Stimulated activated naive CD4-positive, alpha-beta T cell (primary cell): ENCODE results near the gene TMC4.
"Not testable (repeated sequence)": the region's sequence is repeated elsewhere in the genome, so short reads cannot be mapped to it uniquely, and the experiment has no call there.

Experiments used
- DNase-seq, 6 experiments: peaks; one replicate each; lab custom pipeline; 2025; lab: John Stamatoyannopoulos, UW

Gene TMC4

GRCh38 chr19:54203151-54203611 lies 30.2 kb upstream of the TMC4 start:
- no peak for DNase-seq

- DNase-seq: no peak
Observed at GRCh38 chr19:54201980-54202379, 29.0 kb upstream of the TMC4 start.

DNA sequence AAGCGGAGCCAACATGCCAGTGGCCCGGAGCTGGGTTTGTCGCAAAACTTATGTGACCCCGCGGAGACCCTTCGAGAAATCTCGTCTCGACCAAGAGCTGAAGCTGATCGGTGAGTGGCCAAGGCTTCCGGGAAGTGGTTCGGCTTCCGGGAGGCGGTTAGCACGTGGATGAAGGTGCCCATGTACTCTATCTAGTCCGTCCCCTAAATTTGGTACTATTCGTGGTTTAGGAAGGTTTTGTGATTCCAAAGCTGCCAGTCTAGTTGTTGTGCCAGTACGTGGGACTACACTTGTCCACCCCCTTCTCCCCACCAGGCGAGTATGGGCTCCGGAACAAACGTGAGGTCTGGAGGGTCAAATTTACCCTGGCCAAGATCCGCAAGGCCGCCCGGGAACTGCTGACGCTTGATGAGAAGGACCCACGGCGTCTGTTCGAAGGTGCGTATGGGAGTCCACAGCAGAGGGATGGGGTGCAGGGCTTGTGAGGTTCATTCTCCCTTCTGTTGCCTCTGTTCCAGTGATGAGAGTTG lies 28.3 kb upstream of the TMC4 start:
- no peak for DNase-seq

GRCh38 chr19:54199401-54199800 lies 26.4 kb upstream of the TMC4 start:
- DNase-seq: no peak

- no peak for DNase-seq
Observed at GRCh38 chr19:54197121-54197520, 24.2 kb upstream of the TMC4 start.

DNA sequence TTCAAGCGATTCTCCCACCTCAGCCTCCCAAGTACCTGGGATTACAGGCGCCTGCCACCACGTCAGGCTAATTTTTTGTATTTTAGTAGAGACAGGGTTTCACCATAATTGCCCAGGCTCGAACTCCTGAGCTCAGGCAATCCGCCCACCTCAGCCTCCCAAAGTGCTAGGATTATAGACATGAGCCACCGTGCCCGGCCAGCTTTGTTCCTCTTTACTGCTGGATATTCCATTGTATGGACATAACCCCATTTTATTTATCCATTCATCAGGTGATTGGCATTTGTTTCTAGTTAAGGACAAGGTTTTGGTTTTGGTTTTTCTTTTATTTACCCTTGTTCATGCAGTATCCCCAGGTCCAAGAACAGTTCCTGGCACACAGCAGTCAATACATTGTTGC lies 23.6 kb upstream of the TMC4 start:
- DNase-seq: no peak

GRCh38 chr19:54194463-54194862 lies 21.5 kb upstream of the TMC4 start:
- not testable (repeated sequence) for DNase-seq

DNA sequence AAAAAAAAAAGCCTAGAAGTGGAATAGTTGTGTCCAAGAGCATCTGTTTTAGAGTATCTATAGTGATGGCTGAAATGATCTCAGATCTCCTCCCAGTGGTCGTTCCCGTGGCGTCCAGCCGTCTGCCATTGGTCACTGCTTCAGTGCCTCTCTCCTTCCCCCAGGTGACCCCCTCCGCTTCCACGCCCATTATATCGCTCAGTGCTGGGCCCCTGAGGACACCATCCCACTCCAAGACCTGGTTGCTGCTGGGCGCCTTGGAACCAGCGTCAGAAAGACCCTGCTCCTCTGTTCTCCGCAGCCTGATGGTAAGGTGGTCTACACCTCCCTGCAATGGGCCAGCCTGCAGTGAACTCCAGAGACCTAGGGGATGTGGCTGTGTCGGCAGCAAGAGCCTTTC lies 20.1 kb upstream of the TMC4 start:
- DNase-seq: no peak

GRCh38 chr19:54191811-54192453 lies 19.0 kb upstream of the TMC4 start:
- DNase-seq: no peak

- peak in 5 of 6 experiments; percentile 89 to 99 (median 96) for DNase-seq
Observed at GRCh38 chr19:54191011-54191810, 18.3 kb upstream of the TMC4 start, which contains the start of gene TSEN34. TSS of gene TSEN34 (plus strand) at chr19:54191308. CDS start at chr19:54191365, 57 bp downstream.

- peak; percentile 100 for DNase-seq
Observed at GRCh38 chr19:54190503-54191010, 17.6 kb upstream of the TMC4 start.

GRCh38 chr19:54189735-54190502 lies 17.0 kb upstream of the TMC4 start:
- DNase-seq: peak; percentile 100

- DNase-seq: peak in 1 of 6 experiments; percentile 59
Observed at GRCh38 chr19:54189145-54189734, 16.3 kb upstream of the TMC4 start, which contains the start of gene MBOAT7. TSS of gene MBOAT7 (minus strand) at chr19:54189580. CDS start at chr19:54188508, 1,072 bp downstream.

- DNase-seq: peak in 2 of 6 experiments; percentile 41 to 47
Observed at GRCh38 chr19:54188215-54188871, 15.4 kb upstream of the TMC4 start.

DNA sequence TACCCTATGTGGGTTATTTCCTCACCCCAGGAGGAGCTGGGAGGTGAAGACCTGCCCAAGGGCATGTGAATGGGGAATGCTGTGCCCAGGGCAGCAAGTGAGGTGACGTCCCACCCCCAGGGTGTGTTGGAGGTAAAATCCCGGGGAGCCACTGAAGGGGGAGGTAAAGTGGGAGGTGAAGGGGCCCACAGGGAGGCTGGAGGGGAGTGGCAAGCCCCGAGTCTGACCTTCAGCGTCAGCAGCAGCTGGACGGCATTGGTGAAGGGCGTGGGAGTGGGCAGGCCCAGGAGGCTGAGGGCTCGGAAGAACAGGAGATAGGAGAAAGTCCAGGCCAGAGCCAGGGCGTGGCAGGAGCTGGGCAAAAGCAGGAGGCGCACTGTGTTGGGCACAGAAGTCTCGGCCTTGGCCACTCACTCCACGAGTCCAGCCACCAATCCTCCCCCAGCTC lies 14.0 kb upstream of the TMC4 start:
- no peak for DNase-seq

GRCh38 chr19:54186351-54186750 lies 13.4 kb upstream of the TMC4 start:
- no peak for DNase-seq

DNA sequence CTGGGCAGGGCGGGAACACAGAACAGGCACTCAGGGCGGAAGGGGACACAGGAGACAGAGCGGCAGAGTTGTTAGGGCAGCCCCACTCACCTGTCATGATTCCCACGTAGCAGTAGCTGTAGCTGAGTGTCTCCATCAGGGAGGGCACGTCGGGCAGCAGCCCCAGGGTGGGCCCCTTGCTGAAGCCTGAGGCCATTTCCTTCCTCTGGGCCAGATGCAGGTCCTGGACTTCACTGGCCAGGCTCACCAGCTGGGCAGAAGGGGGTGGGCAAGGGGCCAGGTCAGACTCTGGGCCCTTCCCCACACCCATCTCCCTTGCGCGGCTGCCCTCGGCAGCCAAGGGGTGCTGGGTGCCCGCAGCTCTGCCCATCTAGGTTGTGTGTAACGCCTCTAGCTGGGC lies 10.5 kb upstream of the TMC4 start:
- DNase-seq: no peak

- DNase-seq: not testable (repeated sequence)
Observed at GRCh38 chr19:54181894-54182293, 8.9 kb upstream of the TMC4 start.

GRCh38 chr19:54180691-54181091 lies 7.7 kb upstream of the TMC4 start:
- no peak for DNase-seq

GRCh38 chr19:54179921-54180461 lies 7.0 kb upstream of the TMC4 start:
- no peak for DNase-seq
